ENCODE results near the gene NEU3. TPM values are rescaled to one million over a fixed set of nuclear protein-coding genes. Genes with fewer than 3 reads are reported as not detected.

The NEU3 gene
- total RNA-seq, 1 experiment from 2014 or later: 16.4 TPM

DNA sequence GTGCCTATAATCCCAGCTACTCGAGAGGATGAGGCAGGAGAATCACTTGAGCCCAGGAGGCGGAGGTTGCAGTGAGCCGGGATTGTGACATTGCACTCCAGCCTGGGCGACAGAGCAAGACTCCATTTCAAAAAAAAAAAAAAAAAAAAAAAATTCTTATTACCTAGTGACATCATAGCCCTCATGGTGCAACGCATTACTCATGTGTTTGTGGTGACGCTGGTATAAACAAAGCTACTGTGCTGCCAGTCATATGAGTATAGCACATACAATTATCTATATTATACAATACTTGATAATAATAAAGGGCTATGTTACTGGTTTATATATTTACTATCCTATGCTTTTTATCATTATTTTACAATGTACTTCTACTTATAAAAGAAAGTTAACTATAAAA is 66.8 kb downstream of the NEU3 start:
- no peak overlapping the region for H3K27ac Mint-ChIP-seq

DNA sequence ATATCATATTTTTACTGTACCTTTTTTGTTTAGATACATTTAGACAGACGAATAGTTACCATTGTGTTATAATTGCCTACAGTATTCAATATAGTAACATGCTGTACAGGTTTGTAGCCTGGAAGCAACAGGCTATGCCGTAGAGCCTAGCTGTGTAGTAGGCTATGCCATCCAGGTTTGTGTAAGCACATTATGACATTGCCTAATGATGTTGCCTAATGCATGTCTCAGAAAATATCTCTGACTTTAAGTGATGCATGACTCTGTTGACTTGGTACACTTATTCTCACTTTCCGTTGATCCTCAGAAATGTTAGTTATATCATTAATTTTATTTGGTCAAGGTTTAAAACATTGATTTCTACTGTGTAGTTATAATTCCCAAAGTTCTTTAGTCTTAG is 68.1 kb downstream of the NEU3 start:
- TF ChIP-seq RELA (CRISPR knock-in tag; IDR thresholded peaks at IDR 0.05; ENCODE audit: borderline replicate concordance): no peak
- TF ChIP-seq, protein P1, sequence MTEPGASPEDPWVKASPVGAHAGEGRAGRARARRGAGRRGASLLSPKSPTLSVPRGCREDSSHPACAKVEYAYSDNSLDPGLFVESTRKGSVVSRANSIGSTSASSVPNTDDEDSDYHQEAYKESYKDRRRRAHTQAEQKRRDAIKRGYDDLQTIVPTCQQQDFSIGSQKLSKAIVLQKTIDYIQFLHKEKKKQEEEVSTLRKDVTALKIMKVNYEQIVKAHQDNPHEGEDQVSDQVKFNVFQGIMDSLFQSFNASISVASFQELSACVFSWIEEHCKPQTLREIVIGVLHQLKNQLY (CRISPR knock-in tag; IDR thresholded peaks at IDR 0.05): no peak
- TF ChIP-seq ZNF232 (CRISPR knock-in tag; IDR thresholded peaks at IDR 0.05): no peak
- TF ChIP-seq, protein P2, sequence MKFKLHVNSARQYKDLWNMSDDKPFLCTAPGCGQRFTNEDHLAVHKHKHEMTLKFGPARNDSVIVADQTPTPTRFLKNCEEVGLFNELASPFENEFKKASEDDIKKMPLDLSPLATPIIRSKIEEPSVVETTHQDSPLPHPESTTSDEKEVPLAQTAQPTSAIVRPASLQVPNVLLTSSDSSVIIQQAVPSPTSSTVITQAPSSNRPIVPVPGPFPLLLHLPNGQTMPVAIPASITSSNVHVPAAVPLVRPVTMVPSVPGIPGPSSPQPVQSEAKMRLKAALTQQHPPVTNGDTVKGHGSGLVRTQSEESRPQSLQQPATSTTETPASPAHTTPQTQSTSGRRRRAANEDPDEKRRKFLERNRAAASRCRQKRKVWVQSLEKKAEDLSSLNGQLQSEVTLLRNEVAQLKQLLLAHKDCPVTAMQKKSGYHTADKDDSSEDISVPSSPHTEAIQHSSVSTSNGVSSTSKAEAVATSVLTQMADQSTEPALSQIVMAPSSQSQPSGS (CRISPR knock-in tag; IDR thresholded peaks at IDR 0.05; ENCODE audit: borderline replicate concordance, low read depth): no peak
- no peak for TF ChIP-seq FOXJ3 (CRISPR knock-in tag; IDR thresholded peaks at IDR 0.05; ENCODE audit: borderline replicate concordance)
- TF ChIP-seq NFE2L1 (CRISPR knock-in tag; IDR thresholded peaks at IDR 0.05): no peak
- TF ChIP-seq SMAD4 (CRISPR knock-in tag; IDR thresholded peaks at IDR 0.05): no peak
- TF ChIP-seq ELF4 (CRISPR knock-in tag; IDR thresholded peaks at IDR 0.05; ENCODE audit: low read depth): no peak
- DNase-seq (ENCODE audit: low spot score) (no peak), ATAC-seq (no peak)
- H3K27ac Mint-ChIP-seq: no peak overlapping the region
- H3K4me3 Mint-ChIP-seq: no peak overlapping the region
- H3K4me1 Mint-ChIP-seq: 0 out of 2 replicates have a peak, but pooled peaks cover 4% of the 10 kb centered on the region
- POLR2A ChIA-PET: no interaction called here
- no peaks in the 10 kb centered on the region; the same call in 1 of the 2 replicates for H3K27me3 Mint-ChIP-seq (ENCODE audit: low read depth)
- peaks cover 21% of the 10 kb centered on the region for H3K9me3 Mint-ChIP-seq
- H3K36me3 Mint-ChIP-seq: peaks cover 6% of the 10 kb centered on the region; the same call in 1 of the 2 replicates
- CTCF ChIA-PET: interaction anchor here (1.2 kb wide), 2 partner anchors 34 to 88 kb away, joined by 3 to 5 read pairs; no protein-coding TSS in a partner anchor

More for the DNA sequence above, 66.8 kb downstream of the NEU3 start:
- ATAC-seq: no peak
- Mint-ChIP-seq H3K4me3 (no peak overlapping the region), H3K27me3 (ENCODE audit: low read depth) (no peaks in the 10 kb centered on the region; the same call in 1 of the 2 replicates), H3K4me1 (0 out of 2 replicates have a peak, but pooled peaks cover 4% of the 10 kb centered on the region), H3K9me3 (peaks cover 21% of the 10 kb centered on the region), H3K36me3 (peaks cover 6% of the 10 kb centered on the region; the same call in 1 of the 2 replicates)
- ChIA-PET CTCF (interaction anchor here (0.6 to 0.7 kb wide), 3 partner anchors 33 to 487 kb away, joined by 3 read pairs; partner anchors contain the start of gene TPBGL), POLR2A (no interaction called here)
- TF ChIP-seq, protein P3, sequence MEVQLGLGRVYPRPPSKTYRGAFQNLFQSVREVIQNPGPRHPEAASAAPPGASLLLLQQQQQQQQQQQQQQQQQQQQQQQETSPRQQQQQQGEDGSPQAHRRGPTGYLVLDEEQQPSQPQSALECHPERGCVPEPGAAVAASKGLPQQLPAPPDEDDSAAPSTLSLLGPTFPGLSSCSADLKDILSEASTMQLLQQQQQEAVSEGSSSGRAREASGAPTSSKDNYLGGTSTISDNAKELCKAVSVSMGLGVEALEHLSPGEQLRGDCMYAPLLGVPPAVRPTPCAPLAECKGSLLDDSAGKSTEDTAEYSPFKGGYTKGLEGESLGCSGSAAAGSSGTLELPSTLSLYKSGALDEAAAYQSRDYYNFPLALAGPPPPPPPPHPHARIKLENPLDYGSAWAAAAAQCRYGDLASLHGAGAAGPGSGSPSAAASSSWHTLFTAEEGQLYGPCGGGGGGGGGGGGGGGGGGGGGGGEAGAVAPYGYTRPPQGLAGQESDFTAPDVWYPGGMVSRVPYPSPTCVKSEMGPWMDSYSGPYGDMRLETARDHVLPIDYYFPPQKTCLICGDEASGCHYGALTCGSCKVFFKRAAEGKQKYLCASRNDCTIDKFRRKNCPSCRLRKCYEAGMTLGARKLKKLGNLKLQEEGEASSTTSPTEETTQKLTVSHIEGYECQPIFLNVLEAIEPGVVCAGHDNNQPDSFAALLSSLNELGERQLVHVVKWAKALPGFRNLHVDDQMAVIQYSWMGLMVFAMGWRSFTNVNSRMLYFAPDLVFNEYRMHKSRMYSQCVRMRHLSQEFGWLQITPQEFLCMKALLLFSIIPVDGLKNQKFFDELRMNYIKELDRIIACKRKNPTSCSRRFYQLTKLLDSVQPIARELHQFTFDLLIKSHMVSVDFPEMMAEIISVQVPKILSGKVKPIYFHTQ (CRISPR knock-in tag; IDR thresholded peaks at IDR 0.05): no peak
- TF ChIP-seq ZNF121 (CRISPR knock-in tag; IDR thresholded peaks at IDR 0.05) (no peak), ATF1 (CRISPR knock-in tag; IDR thresholded peaks at IDR 0.05) (no peak)
- TF ChIP-seq, protein P4, sequence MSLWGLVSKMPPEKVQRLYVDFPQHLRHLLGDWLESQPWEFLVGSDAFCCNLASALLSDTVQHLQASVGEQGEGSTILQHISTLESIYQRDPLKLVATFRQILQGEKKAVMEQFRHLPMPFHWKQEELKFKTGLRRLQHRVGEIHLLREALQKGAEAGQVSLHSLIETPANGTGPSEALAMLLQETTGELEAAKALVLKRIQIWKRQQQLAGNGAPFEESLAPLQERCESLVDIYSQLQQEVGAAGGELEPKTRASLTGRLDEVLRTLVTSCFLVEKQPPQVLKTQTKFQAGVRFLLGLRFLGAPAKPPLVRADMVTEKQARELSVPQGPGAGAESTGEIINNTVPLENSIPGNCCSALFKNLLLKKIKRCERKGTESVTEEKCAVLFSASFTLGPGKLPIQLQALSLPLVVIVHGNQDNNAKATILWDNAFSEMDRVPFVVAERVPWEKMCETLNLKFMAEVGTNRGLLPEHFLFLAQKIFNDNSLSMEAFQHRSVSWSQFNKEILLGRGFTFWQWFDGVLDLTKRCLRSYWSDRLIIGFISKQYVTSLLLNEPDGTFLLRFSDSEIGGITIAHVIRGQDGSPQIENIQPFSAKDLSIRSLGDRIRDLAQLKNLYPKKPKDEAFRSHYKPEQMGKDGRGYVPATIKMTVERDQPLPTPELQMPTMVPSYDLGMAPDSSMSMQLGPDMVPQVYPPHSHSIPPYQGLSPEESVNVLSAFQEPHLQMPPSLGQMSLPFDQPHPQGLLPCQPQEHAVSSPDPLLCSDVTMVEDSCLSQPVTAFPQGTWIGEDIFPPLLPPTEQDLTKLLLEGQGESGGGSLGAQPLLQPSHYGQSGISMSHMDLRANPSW (CRISPR knock-in tag; conservative IDR thresholded peaks at IDR 0.05; ENCODE audit: low read depth): no peak
- DNase-seq (ENCODE audit: low spot score): no peak

DNA sequence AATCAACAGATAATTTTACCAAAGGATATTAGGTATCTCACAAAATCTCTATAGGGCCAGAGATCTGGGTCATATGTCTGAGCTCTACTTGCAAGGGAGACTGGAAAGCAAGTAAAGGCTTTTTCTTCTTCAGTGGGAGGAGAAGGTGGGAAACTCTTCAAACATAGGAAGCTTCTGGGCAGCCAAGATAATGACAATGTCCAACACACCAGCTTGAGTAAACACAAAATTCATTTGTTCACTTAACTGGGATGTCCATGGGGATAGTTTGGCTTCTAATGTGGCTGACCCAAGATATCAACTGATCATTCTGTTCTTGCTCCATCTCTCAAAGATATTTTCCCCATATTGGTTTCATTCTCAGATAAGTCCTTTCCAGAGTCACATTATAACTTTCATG is 70.6 kb downstream of the NEU3 start:
- ChIA-PET CTCF (interaction anchor here (2.3 kb wide), 1 partner anchor 146 kb away, joined by 8 read pairs; no protein-coding TSS in a partner anchor), POLR2A (no interaction called here)
- H3K4me1 Mint-ChIP-seq: no peaks in the 10 kb centered on the region
- H3K9me3 Mint-ChIP-seq: peaks cover 8% of the 10 kb centered on the region; the same call in 1 of the 2 replicates
- H3K36me3 Mint-ChIP-seq: no peaks in the 10 kb centered on the region
- no peak overlapping the region for H3K4me3 Mint-ChIP-seq
- H3K27me3 Mint-ChIP-seq (ENCODE audit: low read depth): no peaks in the 10 kb centered on the region; the same call in 1 of the 2 replicates
- DNase-seq (ENCODE audit: low spot score) (no peak), ATAC-seq (no peak)
- H3K27ac Mint-ChIP-seq: no peak overlapping the region
- TF ChIP-seq, protein P3 (CRISPR knock-in tag; IDR thresholded peaks at IDR 0.05): no peak
- TF ChIP-seq, protein P5, sequence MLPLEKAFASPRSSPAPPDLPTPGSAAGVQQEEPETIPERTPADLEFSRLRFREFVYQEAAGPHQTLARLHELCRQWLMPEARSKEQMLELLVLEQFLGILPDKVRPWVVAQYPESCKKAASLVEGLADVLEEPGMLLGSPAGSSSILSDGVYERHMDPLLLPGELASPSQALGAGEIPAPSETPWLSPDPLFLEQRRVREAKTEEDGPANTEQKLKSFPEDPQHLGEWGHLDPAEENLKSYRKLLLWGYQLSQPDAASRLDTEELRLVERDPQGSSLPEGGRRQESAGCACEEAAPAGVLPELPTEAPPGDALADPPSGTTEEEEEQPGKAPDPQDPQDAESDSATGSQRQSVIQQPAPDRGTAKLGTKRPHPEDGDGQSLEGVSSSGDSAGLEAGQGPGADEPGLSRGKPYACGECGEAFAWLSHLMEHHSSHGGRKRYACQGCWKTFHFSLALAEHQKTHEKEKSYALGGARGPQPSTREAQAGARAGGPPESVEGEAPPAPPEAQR (CRISPR knock-in tag; IDR thresholded peaks at IDR 0.05): no peak
- TF ChIP-seq TEAD1 (CRISPR knock-in tag; IDR thresholded peaks at IDR 0.05): no peak
- TF ChIP-seq, protein P6, sequence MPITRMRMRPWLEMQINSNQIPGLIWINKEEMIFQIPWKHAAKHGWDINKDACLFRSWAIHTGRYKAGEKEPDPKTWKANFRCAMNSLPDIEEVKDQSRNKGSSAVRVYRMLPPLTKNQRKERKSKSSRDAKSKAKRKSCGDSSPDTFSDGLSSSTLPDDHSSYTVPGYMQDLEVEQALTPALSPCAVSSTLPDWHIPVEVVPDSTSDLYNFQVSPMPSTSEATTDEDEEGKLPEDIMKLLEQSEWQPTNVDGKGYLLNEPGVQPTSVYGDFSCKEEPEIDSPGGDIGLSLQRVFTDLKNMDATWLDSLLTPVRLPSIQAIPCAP (CRISPR knock-in tag; IDR thresholded peaks at IDR 0.05): no peak
- TF ChIP-seq NFATC4 (CRISPR knock-in tag; IDR thresholded peaks at IDR 0.05): no peak

Data from WTC11 (cell line).